Esophagus squamous epithelium (tissue), 5 donors: ENCODE measurements around the gene NYAP1. TPM values are rescaled to one million over a fixed set of nuclear protein-coding genes. Genes with fewer than 3 reads are reported as not detected.
"Not testable (repeated sequence)": the region's sequence is repeated elsewhere in the genome, so short reads cannot be mapped to it uniquely, and the experiment has no call there.

Experiments used
- DNase-seq: peaks from one replicate; lab custom pipeline; 2025; lab: John Stamatoyannopoulos, UW
- H3K27ac ChIP-seq, 4 donors: fragments of 200-600 bp; sonication (generic); one replicate each; pipeline ENCODE4 v1.5.1; 2016 to 2019; ENCODE audit warnings: mild to moderate bottlenecking in 1 of 4
- H3K27me3 ChIP-seq, 4 donors: fragments of 200-600 bp; sonication (generic); 1 replicate in 3 of 4; 2 replicates in 1 of 4; pipeline versions ENCODE4 v1.5.1 to v1.6.0; 2017 to 2021; ENCODE audit warnings: antibody characterized with exemption in 1 of 4
- H3K36me3 ChIP-seq, 3 donors: fragments of 200-600 bp; sonication (generic); one replicate each; pipeline ENCODE4 v1.5.1; 2016 to 2019
- H3K4me1 ChIP-seq, 3 donors: fragments of 200-600 bp; sonication (generic); one replicate each; pipeline ENCODE4 v1.5.1; 2017 to 2019
- H3K4me3 ChIP-seq, 4 donors: fragments of 200-600 bp; sonication (generic); 1 replicate in 3 of 4; 2 replicates in 1 of 4; pipeline ENCODE4 v1.5.1; 2016 to 2019; ENCODE audit warnings: mild to moderate bottlenecking in 2 of 4, moderate library complexity in 1 of 4
- H3K9me3 ChIP-seq, 3 donors: fragments of 200-600 bp; sonication (generic); one replicate each; pipeline ENCODE4 v1.5.1; 2016 to 2019
- CTCF ChIP-seq, 6 experiments: fragments of 450-650 bp in 4 of 6; fragments of 200-600 bp in 2 of 6; sonication (generic) in 2 of 6; IDR thresholded peaks; one replicate each; pipeline ENCODE4 v1.5.1; 2016 to 2019; ENCODE audit warnings: antibody characterized with exemption in 6 of 6, mild to moderate bottlenecking in 4 of 6, moderate library complexity in 4 of 6
- POLR2A ChIP-seq, 4 donors: fragments of 450-650 bp; IDR thresholded peaks; one replicate each; pipeline ENCODE4 v1.6.1; 2017; ENCODE audit warnings: antibody characterized with exemption in 4 of 4, mild to moderate bottlenecking in 4 of 4, moderate library complexity in 3 of 4
- WGBS, 2 donors: methylation state at CpG; one replicate each; pipeline ENCODE4 v1.1.5; 2018; 5-methylcytosine and 5-hydroxymethylcytosine counted together
- intact Hi-C: fragments of 100-400 bp; cut with DNase I; formaldehyde crosslinking; loops from one replicate; pipeline ENCODE4 v1.15.0; 2022
- total RNA-seq, 4 donors: library from RNA; depleted of rRNA; stranded (reverse); fragments of >200 nt; gene quantifications; one replicate each; pipeline ENCODE4 v1.1.0, GENCODE V29; 2016
- donor health status: DM: yes; HTN: yes; CAD: no.

Gene NYAP1
- total RNA-seq, 4 donors from 2014 or later: 0.31 to 1.1 (median 0.57) TPM; not detected in 1

- Histone ChIP-seq H3K9me3 (no peaks in the 10 kb centered on the region), H3K4me3 (peak overlapping the region; percentile 23 to 67 (median 35)), H3K27me3 (peaks cover 0 to 15% (median 0%) of the 10 kb centered on the region in 4 donors), H3K36me3 (peaks cover 0 to 2% (median 0%) of the 10 kb centered on the region in 3 donors), H3K27ac (peak overlapping the region; percentile 5 to 22 (median 14)), H3K4me1 (peaks cover 10 to 26% (median 13%) of the 10 kb centered on the region in 3 donors)
- no peak for DNase-seq
- intact Hi-C loops: no loop called here
- peak in 2 of 6 experiments; percentile 6 to 15 for TF ChIP-seq CTCF (IDR thresholded peaks at IDR 0.05)
- no peak for TF ChIP-seq POLR2A (IDR thresholded peaks at IDR 0.05)
- WGBS, 2 donors: 5 to 10% methylated on average over 4 to 15 of the region's 56 CpGs
Measured at GRCh38 chr7:100493476-100494264, 9.9 kb downstream of the NYAP1 start.

- H3K4me3 ChIP-seq: no peak overlapping the region
- no peak overlapping the region for H3K27ac ChIP-seq
- DNase-seq: no peak
- no peaks in the 10 kb centered on the region for H3K36me3 ChIP-seq
- H3K9me3 ChIP-seq: no peaks in the 10 kb centered on the region
- no peak for TF ChIP-seq CTCF (IDR thresholded peaks at IDR 0.05)
- no peak for TF ChIP-seq POLR2A (IDR thresholded peaks at IDR 0.05)
- WGBS, 2 donors: 77 to 82% methylated on average over 6 of the region's 6 CpGs
- intact Hi-C loops: no loop called here
- H3K27me3 ChIP-seq: peaks cover 0 to 15% (median 0%) of the 10 kb centered on the region in 4 donors
- peaks cover 10 to 19% (median 13%) of the 10 kb centered on the region in 3 donors for H3K4me1 ChIP-seq
Measured at GRCh38 chr7:100496509-100496908, 12.8 kb downstream of the NYAP1 start.

DNA sequence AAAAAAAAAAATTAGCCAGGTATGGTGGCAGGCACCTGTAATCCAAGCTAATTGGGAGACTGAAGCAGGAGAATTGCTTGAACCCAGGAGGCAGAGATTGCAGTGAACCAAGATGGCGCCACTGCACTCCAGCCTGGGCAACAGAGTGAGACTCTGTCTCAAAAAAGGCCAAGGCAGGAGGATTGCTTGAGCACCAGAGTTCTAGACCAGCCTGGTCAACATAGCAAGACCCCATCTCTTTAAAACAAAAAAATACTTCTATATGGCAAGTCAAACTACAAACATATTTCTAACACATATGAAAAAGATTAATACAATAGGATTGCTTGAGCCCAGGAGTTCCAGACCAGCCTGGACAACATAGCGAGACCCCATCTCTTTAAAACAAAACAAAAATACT is 17.0 kb downstream of the NYAP1 start:
- H3K9me3 ChIP-seq, H3K27ac ChIP-seq, H3K4me1 ChIP-seq, H3K4me3 ChIP-seq, H3K27me3 ChIP-seq, intact Hi-C loops, H3K36me3 ChIP-seq, DNase-seq: not testable (repeated sequence)
- WGBS, 2 donors: 80 to 90% methylated on average over 2 of the region's 2 CpGs

- 79 to 92% methylated on average over 3 of the region's 3 CpGs for WGBS, 2 donors
- H3K27ac ChIP-seq, H3K36me3 ChIP-seq, H3K27me3 ChIP-seq, H3K4me3 ChIP-seq, H3K4me1 ChIP-seq, intact Hi-C loops, H3K9me3 ChIP-seq, DNase-seq: not testable (repeated sequence)
Measured at GRCh38 chr7:100504031-100504430, 20.3 kb downstream of the NYAP1 start.

- H3K4me3 ChIP-seq: no peak overlapping the region
- WGBS, 2 donors: 86 to 94% methylated on average over 9 of the region's 9 CpGs
- H3K4me1 ChIP-seq: peaks cover 0 to 13% (median 0%) of the 10 kb centered on the region in 3 donors
- no peaks in the 10 kb centered on the region for H3K36me3 ChIP-seq
- TF ChIP-seq CTCF (IDR thresholded peaks at IDR 0.05): no peak
- intact Hi-C loops: no loop called here
- no peak overlapping the region for H3K27ac ChIP-seq
- no peaks in the 10 kb centered on the region for H3K27me3 ChIP-seq
- H3K9me3 ChIP-seq: no peaks in the 10 kb centered on the region
- no peak for DNase-seq
Measured at GRCh38 chr7:100504887-100505611, 21.3 kb downstream of the NYAP1 start.

- no peaks in the 10 kb centered on the region for H3K36me3 ChIP-seq
- no peak overlapping the region for H3K4me3 ChIP-seq
- H3K4me1 ChIP-seq: peaks cover 0 to 13% (median 0%) of the 10 kb centered on the region in 3 donors
- no peaks in the 10 kb centered on the region for H3K27me3 ChIP-seq
- H3K27ac ChIP-seq: no peak overlapping the region
- 50 to 62% methylated on average over 6 to 7 of the region's 8 CpGs for WGBS, 2 donors
- no peak for TF ChIP-seq CTCF (IDR thresholded peaks at IDR 0.05)
- no peak for TF ChIP-seq POLR2A (IDR thresholded peaks at IDR 0.05)
- H3K9me3 ChIP-seq: no peaks in the 10 kb centered on the region
- intact Hi-C loops: no loop called here
- DNase-seq: no peak
Measured at GRCh38 chr7:100506356-100506923, 22.7 kb downstream of the NYAP1 start.
